Epithelial cell of prostate (primary cell): Measurements from ENCODE around the gene OR5A1.

ENCODE experiments used
- DNase-seq: peaks from one replicate; pipeline ENCODE4 v3.0.0-alpha.2; 2011; ENCODE audit warnings: low read depth, low spot score
- H3K27ac ChIP-seq: fragments of 450-650 bp; 2 replicates; pipeline ENCODE4 v1.5.1; 2017; ENCODE audit warnings: mild to moderate bottlenecking

The OR5A1 gene

GRCh38 chr11:59473015-59473414 lies 36.7 kb downstream of the OR5A1 start, which contains the start of gene OR4D10:
OR4D10 (plus strand) TSS chr11:59473315; CDS start chr11:59477430, 4,115 bp downstream.
- no peak within 1 kb of the TSS for H3K27ac ChIP-seq
- DNase-seq: no peak

DNA sequence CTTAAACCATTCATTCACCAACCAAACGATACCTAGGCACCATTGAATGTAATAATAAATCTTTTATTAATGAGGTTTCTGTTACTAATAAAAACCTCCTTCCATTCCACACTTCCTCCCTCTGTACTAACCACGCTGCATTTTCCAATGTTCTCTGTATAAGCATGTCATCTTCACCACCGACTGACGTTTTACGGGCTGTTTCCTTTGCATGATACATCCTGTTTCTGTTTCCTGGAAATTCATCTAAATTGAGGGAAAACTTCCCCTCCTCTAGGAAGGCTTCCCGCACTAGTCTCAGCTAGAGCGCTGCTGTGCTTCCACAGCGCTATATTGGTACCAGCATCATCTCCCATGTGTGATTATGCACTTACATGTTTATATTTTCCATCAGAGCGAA lies 38.9 kb downstream of the OR5A1 start:
- no peak overlapping the region for H3K27ac ChIP-seq
- DNase-seq: no peak

- no peak overlapping the region for H3K27ac ChIP-seq
- DNase-seq: no peak
Measured at GRCh38 chr11:59479906-59480305, 43.6 kb downstream of the OR5A1 start.

DNA sequence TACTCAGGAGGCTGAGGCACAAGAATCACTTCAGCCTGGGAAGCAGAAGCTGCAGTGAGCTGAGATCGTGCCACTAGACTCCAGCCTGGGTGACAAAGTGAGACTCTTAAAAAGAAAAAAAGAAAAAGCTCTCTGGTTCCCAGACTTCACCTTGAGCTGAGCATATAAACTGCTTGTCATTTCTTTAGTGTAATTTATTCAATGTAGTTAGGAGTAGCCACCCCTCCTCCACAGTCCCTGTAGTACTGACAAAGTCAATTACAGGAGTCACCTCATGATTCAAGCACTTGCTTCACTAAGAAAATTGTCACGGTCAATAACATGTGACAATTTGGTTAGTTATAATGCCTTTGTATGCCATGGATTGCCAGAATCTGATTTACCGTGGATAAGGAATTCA lies 44.1 kb downstream of the OR5A1 start:
- H3K27ac ChIP-seq: no peak overlapping the region
- no peak for DNase-seq
